ENCODE results near the gene ATE1. TPM values are rescaled to one million over a fixed set of nuclear protein-coding genes. Genes with fewer than 3 reads are reported as not detected.
A peak's percentile ranks its signal among the peaks of the same experiment; 100 is the strongest.
"Not testable (repeated sequence)": the region's sequence is repeated elsewhere in the genome, so short reads cannot be mapped to it uniquely, and the experiment has no call there.

Gene ATE1
- total RNA-seq, 2 donors from 2014 or later: 31.0 to 62.0 TPM

GRCh38 chr10:121764233-121764942, 163.4 kb downstream of the ATE1 start:
- TF ChIP-seq CTCF (IDR thresholded peaks at IDR 0.05): no peak

GRCh38 chr10:121757241-121757640, 170.6 kb downstream of the ATE1 start:
- Histone ChIP-seq H3K4me1 (peaks cover 0 to 11% of the 10 kb centered on the region in 2 donors), H3K9me3 (peaks cover 8 to 42% of the 10 kb centered on the region in 2 donors)
- not testable (repeated sequence) for H3K36me3 ChIP-seq; DNase-seq (ENCODE audit: low spot score); H3K27me3 ChIP-seq; H3K4me3 ChIP-seq; H3K27ac ChIP-seq

More at GRCh38 chr10:121764233-121764942, 163.4 kb downstream of the ATE1 start:
- Histone ChIP-seq H3K36me3 (peaks cover 8% of the 10 kb centered on the region), H3K4me1 (peaks cover 0 to 4% of the 10 kb centered on the region in 2 donors), H3K9me3 (peaks cover 0 to 16% of the 10 kb centered on the region in 2 donors), H3K27me3 (no peaks in the 10 kb centered on the region), H3K4me3 (no peak overlapping the region), H3K27ac (no peak overlapping the region)
- DNase-seq (ENCODE audit: low spot score): no peak

GRCh38 chr10:121755496-121755895, 172.3 kb downstream of the ATE1 start:
- Histone ChIP-seq H3K4me1 (peaks cover 0 to 11% of the 10 kb centered on the region in 2 donors), H3K9me3 (peaks cover 8 to 38% of the 10 kb centered on the region in 2 donors)
- H3K4me3 ChIP-seq; H3K27me3 ChIP-seq; DNase-seq (ENCODE audit: low spot score); H3K27ac ChIP-seq; H3K36me3 ChIP-seq: not testable (repeated sequence)

GRCh38 chr10:121754666-121755065, 173.2 kb downstream of the ATE1 start:
- no peak overlapping the region for H3K4me3 ChIP-seq
- no peaks in the 10 kb centered on the region for H3K27me3 ChIP-seq
- no peak for DNase-seq (ENCODE audit: low spot score)
- H3K27ac ChIP-seq: no peak overlapping the region
- peaks cover 8 to 29% of the 10 kb centered on the region in 2 donors for H3K9me3 ChIP-seq
- TF ChIP-seq CTCF (IDR thresholded peaks at IDR 0.05): no peak
- H3K36me3 ChIP-seq: no peaks in the 10 kb centered on the region
- peaks cover 0 to 11% of the 10 kb centered on the region in 2 donors for H3K4me1 ChIP-seq

- H3K4me1 ChIP-seq: peaks cover 0 to 11% of the 10 kb centered on the region in 2 donors
- no peaks in the 10 kb centered on the region for H3K36me3 ChIP-seq
- peak in 1 of 2 donors; percentile 30 for TF ChIP-seq CTCF (IDR thresholded peaks at IDR 0.05)
- H3K27me3 ChIP-seq: no peaks in the 10 kb centered on the region
- no peak for DNase-seq (ENCODE audit: low spot score)
- no peak overlapping the region for H3K27ac ChIP-seq
- H3K9me3 ChIP-seq: peaks cover 8 to 24% of the 10 kb centered on the region in 2 donors
- H3K4me3 ChIP-seq: no peak overlapping the region
These were observed 173.9 kb downstream of the ATE1 start for GRCh38 chr10:121753726-121754476.

GRCh38 chr10:121751191-121751760, 176.6 kb downstream of the ATE1 start:
- Histone ChIP-seq H3K9me3 (no peaks in the 10 kb centered on the region), H3K36me3 (no peaks in the 10 kb centered on the region), H3K4me1 (peaks cover 0 to 11% of the 10 kb centered on the region in 2 donors), H3K27ac (no peak overlapping the region), H3K4me3 (no peak overlapping the region), H3K27me3 (no peaks in the 10 kb centered on the region)
- no peak for DNase-seq (ENCODE audit: low spot score)
- no peak for TF ChIP-seq CTCF (IDR thresholded peaks at IDR 0.05)

Data from right atrium auricular region (tissue), 2 donors.